Mammary epithelial cell (primary cell): ENCODE data around the gene CKMT2.

ENCODE experiments used
- CTCF ChIP-seq, 2 donors: IDR thresholded peaks in 1 of 2; conservative IDR thresholded peaks in 1 of 2; 2 replicates each; pipeline ENCODE4 v1.5.1; 2011 to 2012; ENCODE audit warnings: inconsistent platforms in 2 of 2, low read length in 2 of 2, mild to moderate bottlenecking in 2 of 2, control low read depth in 1 of 2, low read depth in 1 of 2; ENCODE audit not compliant: insufficient read depth in 1 of 2; ENCODE audit errors: extremely low read depth in 1 of 2
- EZH2 ChIP-seq: IDR thresholded peaks from 2 replicates; pipeline ENCODE4 v1.6.1; 2012; ENCODE audit warnings: low read length, inconsistent platforms, borderline replicate concordance

DNA sequence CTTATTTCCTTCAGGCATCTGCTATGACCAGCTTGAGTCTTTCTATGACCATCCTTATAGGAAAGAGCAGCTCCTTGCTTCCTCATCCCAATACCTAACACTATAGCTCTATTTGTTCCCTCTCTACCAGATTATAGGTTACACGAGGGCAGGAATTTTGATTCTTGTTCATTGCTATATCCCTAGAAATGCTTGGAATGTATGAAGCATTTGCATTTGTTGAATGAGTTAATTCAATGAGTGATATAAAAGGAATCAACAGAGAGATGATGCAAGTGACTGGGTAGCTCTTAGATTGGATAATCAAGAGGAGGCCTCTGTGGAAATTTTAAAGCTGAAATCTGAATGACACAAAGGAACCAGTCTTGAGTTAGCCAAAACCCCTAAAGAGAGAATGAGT is 82.2 kb downstream of the CKMT2 start:
- TF ChIP-seq CTCF (conservative IDR thresholded peaks at IDR 0.05 in 1 of 2, IDR thresholded peaks at IDR 0.05 in 1 of 2; ENCODE audit: extremely low read depth in 1 of 2, insufficient read depth in 1 of 2, low read depth in 1 of 2, low read length in 2 of 2) (no peak), EZH2 (no peak)
